Mononuclear cell (primary cell): ENCODE measurements around the gene S100A11. TPM values are rescaled to one million over a fixed set of nuclear protein-coding genes. Genes with fewer than 3 reads are reported as not detected.

Experiments
- H3K27me3 ChIP-seq: 2 replicates; pipeline ENCODE4 v1.6.0; 2011; ENCODE audit warnings: low read length, control low read depth; ENCODE audit not compliant: insufficient read depth
- H3K4me1 ChIP-seq: 2 replicates; pipeline ENCODE4 v1.5.1; 2011; ENCODE audit warnings: mild to moderate bottlenecking, low read length, control low read depth; ENCODE audit not compliant: insufficient read depth
- H3K4me3 ChIP-seq: 2 replicates; pipeline ENCODE4 v1.5.1; 2011; ENCODE audit warnings: mild to moderate bottlenecking, low read length, moderate library complexity
- H3K9me3 ChIP-seq: 2 replicates; pipeline ENCODE4 v1.5.1; 2011; ENCODE audit warnings: low read depth, mild to moderate bottlenecking, control low read depth, low read length
- total RNA-seq: library from RNA; depleted of rRNA; stranded (reverse); fragments of >200 nt; gene quantifications from one replicate; pipeline ENCODE4 v1.2.3, GENCODE V29; 2012

Gene S100A11
- total RNA-seq, 1 donor = 63.4 TPM

DNA sequence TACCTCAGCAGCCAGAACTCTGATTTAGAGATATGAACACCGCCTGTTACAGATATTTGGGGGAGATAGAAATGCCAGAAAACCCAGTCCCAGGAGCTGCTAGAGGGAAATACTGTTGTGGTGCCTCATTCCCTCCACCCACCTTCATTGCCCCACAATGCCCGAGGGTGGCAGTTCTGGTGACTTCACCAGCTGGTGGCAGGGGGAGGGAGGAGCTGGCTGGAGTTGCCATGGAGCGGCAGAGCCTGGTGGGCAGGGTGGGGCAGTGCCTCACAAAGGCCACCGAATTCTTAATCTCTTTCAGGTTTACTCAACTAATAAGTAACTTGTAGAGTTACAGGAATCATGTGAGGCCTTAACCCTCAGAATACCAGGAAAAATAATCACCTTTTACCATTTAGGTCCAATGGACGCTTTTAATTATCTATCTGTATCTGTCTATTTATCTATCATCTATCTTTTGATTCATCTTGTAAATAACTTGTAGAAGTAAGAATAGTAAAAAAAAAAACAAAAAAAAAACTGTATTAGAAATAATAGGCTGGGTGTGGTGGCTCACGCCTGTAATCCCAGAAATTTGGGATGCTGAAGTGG lies 11.7 kb upstream of the S100A11 start:
- Histone ChIP-seq H3K27me3 (peaks cover 8% of the 10 kb centered on the region), H3K4me3 (no peak overlapping the region), H3K9me3 (no peaks in the 10 kb centered on the region), H3K4me1 (peaks cover 69% of the 10 kb centered on the region)

DNA sequence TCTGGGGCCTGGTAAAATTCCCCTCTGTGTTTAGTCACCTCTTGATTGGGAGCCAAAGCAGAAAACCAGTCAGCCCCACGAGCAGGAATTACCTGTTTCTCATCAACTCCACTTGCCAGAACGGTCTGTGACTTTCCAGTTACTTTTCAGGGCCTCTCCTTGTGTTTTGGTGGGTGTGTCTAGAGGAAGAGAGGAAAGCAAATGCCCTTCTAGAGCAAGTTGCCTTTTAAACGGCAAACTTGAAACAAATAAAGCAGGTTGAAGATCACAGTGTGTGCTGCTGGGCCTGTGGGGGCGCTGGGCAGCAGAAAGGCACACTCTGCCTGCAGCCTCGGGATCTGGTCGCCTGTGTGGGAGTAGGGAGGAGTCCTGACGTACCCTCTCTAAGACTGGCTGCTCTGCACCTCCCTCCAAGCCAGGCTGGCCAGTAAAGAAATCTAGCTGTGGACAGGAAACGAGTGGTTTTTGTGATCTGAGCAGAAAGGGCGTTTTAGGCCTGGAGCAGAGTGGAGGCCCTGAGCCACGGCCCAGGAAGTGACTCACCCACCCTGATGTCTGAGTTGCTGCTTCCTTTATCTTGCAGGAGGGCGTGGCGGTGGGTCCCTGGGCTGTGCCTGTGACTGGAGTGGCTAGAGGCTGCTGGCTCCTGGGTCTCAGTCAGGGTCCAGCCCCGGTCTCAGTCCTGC lies 11.1 kb upstream of the S100A11 start:
- peaks cover 69% of the 10 kb centered on the region for H3K4me1 ChIP-seq
- H3K27me3 ChIP-seq = peaks cover 1% of the 10 kb centered on the region
- no peaks in the 10 kb centered on the region for H3K9me3 ChIP-seq
- peak overlapping the region; percentile 26 for H3K4me3 ChIP-seq

DNA sequence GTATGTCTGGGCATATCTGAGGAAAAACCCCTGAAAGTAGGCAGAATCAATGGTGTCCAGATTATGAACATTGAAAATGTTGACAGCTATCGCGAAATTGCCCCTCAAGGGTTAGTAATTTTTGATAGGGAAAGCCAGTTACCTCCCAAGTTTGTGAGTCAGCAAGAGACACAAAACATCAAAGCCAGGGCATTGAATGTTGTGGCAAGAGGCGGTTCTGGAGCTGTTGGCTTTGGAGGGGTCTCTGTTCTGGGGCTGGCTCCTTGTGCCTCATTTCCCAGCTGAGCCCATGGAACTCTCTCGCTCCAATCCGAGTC lies 10.6 kb upstream of the S100A11 start:
- H3K9me3 ChIP-seq = no peaks in the 10 kb centered on the region
- no peaks in the 10 kb centered on the region for H3K27me3 ChIP-seq
- H3K4me3 ChIP-seq = peak overlapping the region; percentile 26

GRCh38 chr1:152044386-152044785 lies 7.6 kb upstream of the S100A11 start:
- Histone ChIP-seq H3K27me3 (no peaks in the 10 kb centered on the region), H3K4me3 (no peak overlapping the region), H3K9me3 (no peaks in the 10 kb centered on the region), H3K4me1 (peaks cover 57% of the 10 kb centered on the region)

More for the DNA sequence above, 10.6 kb upstream of the S100A11 start:
- H3K4me1 ChIP-seq = peaks cover 65% of the 10 kb centered on the region

DNA sequence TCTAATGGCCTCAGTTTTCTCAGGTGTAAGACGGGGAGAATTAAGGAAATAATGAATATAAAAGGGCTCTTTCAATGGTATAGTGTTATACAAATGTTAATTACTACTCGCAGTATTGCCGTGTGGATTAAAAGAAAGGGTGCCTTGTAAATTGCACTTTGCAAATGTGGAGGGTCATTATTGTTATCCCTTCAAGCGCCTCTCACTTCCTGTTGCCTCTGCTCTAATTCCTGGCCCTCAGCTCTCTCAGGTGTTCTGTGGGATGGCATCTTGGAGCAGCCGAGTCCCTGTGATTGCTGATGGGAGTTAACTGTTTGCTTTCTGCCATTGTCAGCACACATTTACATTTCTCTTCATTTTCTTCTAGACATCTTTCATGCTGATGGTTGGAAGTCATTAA lies 7.1 kb upstream of the S100A11 start:
- H3K27me3 ChIP-seq = no peaks in the 10 kb centered on the region
- no peaks in the 10 kb centered on the region for H3K9me3 ChIP-seq
- peaks cover 57% of the 10 kb centered on the region for H3K4me1 ChIP-seq
- H3K4me3 ChIP-seq = no peak overlapping the region

- no peaks in the 10 kb centered on the region for H3K27me3 ChIP-seq
- H3K9me3 ChIP-seq = no peaks in the 10 kb centered on the region
- H3K4me1 ChIP-seq = peaks cover 58% of the 10 kb centered on the region
- no peak overlapping the region for H3K4me3 ChIP-seq
Observed at GRCh38 chr1:152042030-152042429, 5.2 kb upstream of the S100A11 start.

DNA sequence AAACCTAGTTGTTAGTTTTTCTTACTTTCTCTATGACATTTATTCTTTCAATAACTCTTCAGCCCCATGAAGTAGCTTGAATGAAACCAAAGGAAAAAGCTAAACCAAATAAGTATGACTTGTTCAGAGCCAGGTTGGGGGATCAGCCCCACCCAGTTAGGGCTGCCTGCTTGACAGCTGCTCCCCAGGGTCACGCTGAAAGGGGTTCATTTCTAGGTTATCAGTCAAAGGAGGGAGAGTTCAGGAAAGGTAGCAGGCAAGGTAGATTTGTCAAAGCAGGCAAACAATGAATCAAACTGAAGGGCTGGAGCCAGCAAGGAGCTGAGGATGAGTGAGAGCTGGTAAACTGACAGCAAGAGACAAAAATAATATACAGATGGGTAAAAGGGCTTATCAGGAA lies 3.1 kb upstream of the S100A11 start:
- no peak overlapping the region for H3K4me3 ChIP-seq
- no peaks in the 10 kb centered on the region for H3K9me3 ChIP-seq
- H3K27me3 ChIP-seq = no peaks in the 10 kb centered on the region
- peaks cover 55% of the 10 kb centered on the region for H3K4me1 ChIP-seq

GRCh38 chr1:152039461-152039860 lies 2.7 kb upstream of the S100A11 start:
- Histone ChIP-seq H3K9me3 (no peaks in the 10 kb centered on the region), H3K27me3 (no peaks in the 10 kb centered on the region), H3K4me1 (peaks cover 60% of the 10 kb centered on the region), H3K4me3 (no peak overlapping the region)

GRCh38 chr1:152038871-152039270 lies 2.1 kb upstream of the S100A11 start:
- Histone ChIP-seq H3K27me3 (no peaks in the 10 kb centered on the region), H3K4me1 (peaks cover 65% of the 10 kb centered on the region), H3K4me3 (no peak overlapping the region), H3K9me3 (no peaks in the 10 kb centered on the region)

DNA sequence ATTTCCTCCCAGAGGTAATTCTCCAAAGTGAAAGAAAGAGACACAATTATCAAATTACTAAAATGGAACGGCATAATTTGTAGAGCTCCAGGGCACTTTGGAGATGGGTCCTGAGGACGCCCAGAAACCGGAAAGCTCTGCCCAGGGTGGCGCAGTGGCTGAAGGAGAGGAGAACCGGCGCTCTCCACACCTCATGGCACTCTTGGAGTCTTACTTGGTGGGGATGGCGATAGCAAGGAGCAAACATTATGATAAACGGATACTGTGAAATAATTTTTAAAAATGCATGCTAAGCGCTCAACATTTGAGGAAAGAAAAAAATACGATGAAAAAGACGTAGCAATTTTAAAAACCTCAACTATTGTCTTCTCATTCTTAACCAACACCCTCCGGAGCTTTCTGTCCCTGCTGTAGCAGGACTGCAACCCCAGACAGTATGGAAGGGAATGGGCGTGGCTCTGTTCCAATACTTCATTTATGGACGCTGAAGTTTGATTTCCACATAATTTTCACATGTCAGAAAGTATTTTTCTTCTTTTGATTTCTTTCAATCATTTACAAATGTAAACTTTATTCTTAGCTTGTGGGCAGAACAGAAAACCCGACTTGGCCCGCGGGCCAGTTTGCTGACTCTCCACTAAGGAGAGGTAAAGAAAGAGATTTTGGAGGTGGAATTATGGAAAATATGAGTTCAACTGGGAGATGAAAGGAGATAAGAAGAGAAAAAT lies 1.1 kb downstream of the S100A11 start:
- no peaks in the 10 kb centered on the region for H3K27me3 ChIP-seq
- peak overlapping the region; percentile 80 for H3K4me3 ChIP-seq
- no peaks in the 10 kb centered on the region for H3K9me3 ChIP-seq
- H3K4me1 ChIP-seq = peaks cover 88% of the 10 kb centered on the region

GRCh38 chr1:152034654-152035538 lies 1.9 kb downstream of the S100A11 start:
- no peaks in the 10 kb centered on the region for H3K27me3 ChIP-seq
- H3K4me3 ChIP-seq = peak overlapping the region; percentile 80
- no peaks in the 10 kb centered on the region for H3K9me3 ChIP-seq
- peaks cover 88% of the 10 kb centered on the region for H3K4me1 ChIP-seq

DNA sequence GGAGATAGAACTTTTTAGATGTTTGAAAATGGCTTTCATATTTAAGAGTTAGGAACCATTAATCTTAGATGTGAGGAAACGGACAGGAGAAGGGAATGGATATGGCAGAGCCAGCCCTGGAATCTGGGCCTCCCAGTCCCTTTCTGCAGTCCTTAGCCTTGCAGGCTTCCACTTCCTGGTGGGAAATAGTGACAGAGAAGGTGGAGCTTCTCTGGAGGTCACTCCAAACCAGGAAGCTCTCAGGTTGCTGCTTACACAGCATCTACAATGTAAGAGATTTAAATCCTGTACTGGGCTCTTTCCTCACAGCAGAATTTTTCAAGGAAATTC lies 2.5 kb downstream of the S100A11 start:
- Histone ChIP-seq H3K4me3 (peak overlapping the region; percentile 80), H3K4me1 (peaks cover 87% of the 10 kb centered on the region), H3K9me3 (no peaks in the 10 kb centered on the region), H3K27me3 (no peaks in the 10 kb centered on the region)

DNA sequence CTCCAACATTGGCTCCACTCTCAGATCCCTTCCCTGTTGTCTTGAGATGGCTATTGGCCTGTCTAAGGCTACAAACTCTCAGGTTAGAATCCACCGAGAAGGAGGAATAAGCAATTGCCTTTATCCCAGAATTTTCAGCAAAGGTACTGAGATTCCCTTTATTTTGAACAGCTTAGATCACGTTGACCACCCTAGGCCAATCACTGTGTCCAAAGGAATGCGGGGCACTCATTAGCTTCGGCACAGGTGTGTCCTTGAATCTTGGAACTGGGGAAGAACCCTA lies 6.9 kb downstream of the S100A11 start:
- no peaks in the 10 kb centered on the region for H3K27me3 ChIP-seq

GRCh38 chr1:152029144-152029928 lies 7.5 kb downstream of the S100A11 start:
- no peak overlapping the region for H3K4me3 ChIP-seq
- H3K9me3 ChIP-seq = no peaks in the 10 kb centered on the region
- peaks cover 50% of the 10 kb centered on the region for H3K4me1 ChIP-seq
- H3K27me3 ChIP-seq = no peaks in the 10 kb centered on the region

More for the DNA sequence above, 6.9 kb downstream of the S100A11 start:
- Histone ChIP-seq H3K9me3 (no peaks in the 10 kb centered on the region), H3K4me3 (no peak overlapping the region), H3K4me1 (peaks cover 56% of the 10 kb centered on the region)
